ENCODE measurements around the gene KIAA1328.

DNA sequence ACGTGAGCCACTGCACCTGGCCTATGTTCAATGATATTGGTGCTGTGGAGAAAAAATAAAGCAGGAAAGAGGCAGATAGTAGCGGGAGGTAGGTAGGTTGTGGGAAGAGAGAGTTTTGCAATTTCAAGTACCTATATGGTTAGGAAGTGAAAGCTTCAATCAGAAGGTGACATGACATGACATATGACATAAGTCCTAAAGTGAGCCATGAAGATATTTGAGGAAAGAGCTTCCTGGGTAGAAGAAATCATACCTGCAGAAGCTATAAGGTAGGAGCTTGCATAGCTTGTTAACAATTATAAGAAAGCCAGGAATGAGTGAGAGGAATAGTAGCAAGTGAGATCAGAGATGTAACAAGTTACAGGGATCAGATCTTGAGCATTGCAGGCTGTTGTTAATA is 4.2 kb downstream of the KIAA1328 start:
- TF ChIP-seq, protein P1, sequence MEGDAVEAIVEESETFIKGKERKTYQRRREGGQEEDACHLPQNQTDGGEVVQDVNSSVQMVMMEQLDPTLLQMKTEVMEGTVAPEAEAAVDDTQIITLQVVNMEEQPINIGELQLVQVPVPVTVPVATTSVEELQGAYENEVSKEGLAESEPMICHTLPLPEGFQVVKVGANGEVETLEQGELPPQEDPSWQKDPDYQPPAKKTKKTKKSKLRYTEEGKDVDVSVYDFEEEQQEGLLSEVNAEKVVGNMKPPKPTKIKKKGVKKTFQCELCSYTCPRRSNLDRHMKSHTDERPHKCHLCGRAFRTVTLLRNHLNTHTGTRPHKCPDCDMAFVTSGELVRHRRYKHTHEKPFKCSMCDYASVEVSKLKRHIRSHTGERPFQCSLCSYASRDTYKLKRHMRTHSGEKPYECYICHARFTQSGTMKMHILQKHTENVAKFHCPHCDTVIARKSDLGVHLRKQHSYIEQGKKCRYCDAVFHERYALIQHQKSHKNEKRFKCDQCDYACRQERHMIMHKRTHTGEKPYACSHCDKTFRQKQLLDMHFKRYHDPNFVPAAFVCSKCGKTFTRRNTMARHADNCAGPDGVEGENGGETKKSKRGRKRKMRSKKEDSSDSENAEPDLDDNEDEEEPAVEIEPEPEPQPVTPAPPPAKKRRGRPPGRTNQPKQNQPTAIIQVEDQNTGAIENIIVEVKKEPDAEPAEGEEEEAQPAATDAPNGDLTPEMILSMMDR (conservative IDR thresholded peaks at IDR 0.05 in 1 of 2, IDR thresholded peaks at IDR 0.05 in 1 of 2; ENCODE audit: extremely low read depth in 1 of 2, insufficient read depth in 1 of 2, low read depth in 1 of 2, low read length in 2 of 2): no peak
- TF ChIP-seq EZH2 (IDR thresholded peaks at IDR 0.05; ENCODE audit: borderline replicate concordance, low read length): no peak

Data from mammary epithelial cell (primary cell).